ENCODE data around the gene DNAJC5. TPM values are rescaled to one million over a fixed set of nuclear protein-coding genes. Genes with fewer than 3 reads are reported as not detected.

Gene DNAJC5
- total and polyA plus RNA-seq, 2 experiments from 2014 or later: 7.1 to 33.5 TPM

DNA sequence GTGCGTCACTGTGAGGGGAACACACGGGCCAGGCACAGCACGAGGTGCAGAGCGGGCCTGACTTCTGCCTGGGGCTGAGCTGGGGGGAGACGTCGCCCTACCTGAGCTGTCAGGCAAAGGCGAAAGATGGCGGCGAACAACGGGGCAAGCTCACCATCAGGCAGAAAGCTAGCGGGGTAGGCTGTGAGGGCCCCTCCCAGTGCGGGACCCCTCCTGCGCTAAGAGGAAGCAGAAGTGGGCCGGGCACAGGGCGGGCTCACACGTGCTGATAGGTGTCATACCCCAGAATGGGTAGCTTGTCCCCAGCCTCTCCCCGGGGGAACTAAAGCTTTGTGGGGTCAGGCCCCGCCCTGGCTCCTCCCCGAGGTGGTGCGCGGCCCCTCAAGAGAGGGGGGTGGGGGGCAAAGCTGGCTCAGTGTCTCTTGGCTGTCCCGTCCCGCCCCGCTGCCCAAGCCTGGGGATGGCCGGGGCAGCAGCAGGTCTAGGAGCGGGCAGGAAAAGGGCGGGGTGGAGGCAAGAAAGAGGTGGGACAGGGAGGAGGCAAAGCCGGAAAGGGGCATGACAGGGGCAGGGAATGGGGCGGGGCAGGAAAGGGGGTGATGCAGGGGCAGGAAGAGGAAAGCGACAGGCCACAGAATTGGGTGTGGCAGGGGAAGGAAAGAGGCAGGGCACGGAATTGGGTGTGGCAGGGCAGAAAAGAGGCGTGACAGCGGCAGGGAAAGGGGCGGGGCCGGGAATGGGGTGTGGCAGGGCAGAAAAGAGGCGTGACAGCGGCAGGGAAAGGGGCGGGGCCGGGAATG is 46.6 kb downstream of the DNAJC5 start:
- H3K4me3 ChIP-seq: peak overlapping the region; percentile 92
- TF ChIP-seq STAT1 (IDR thresholded peaks at IDR 0.05; ENCODE audit: unreplicated experiment): no peak
- TF ChIP-seq, protein P1, sequence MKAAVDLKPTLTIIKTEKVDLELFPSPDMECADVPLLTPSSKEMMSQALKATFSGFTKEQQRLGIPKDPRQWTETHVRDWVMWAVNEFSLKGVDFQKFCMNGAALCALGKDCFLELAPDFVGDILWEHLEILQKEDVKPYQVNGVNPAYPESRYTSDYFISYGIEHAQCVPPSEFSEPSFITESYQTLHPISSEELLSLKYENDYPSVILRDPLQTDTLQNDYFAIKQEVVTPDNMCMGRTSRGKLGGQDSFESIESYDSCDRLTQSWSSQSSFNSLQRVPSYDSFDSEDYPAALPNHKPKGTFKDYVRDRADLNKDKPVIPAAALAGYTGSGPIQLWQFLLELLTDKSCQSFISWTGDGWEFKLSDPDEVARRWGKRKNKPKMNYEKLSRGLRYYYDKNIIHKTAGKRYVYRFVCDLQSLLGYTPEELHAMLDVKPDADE (IDR thresholded peaks at IDR 0.05): no peak
- no peak for TF ChIP-seq ZNF114 (CRISPR knock-in tag; IDR thresholded peaks at IDR 0.05)
- TF ChIP-seq NANOG (IDR thresholded peaks at IDR 0.05; ENCODE audit: borderline replicate concordance): no peak
- TF ChIP-seq ZNF331 (CRISPR knock-in tag; IDR thresholded peaks at IDR 0.05; ENCODE audit: low read depth): no peak
- peak; percentile 6; the same call in 1 of the 2 replicates for TF ChIP-seq POLR2AphosphoS5 (IDR thresholded peaks at IDR 0.05; ENCODE audit: low read depth)
- TF ChIP-seq, protein P2, sequence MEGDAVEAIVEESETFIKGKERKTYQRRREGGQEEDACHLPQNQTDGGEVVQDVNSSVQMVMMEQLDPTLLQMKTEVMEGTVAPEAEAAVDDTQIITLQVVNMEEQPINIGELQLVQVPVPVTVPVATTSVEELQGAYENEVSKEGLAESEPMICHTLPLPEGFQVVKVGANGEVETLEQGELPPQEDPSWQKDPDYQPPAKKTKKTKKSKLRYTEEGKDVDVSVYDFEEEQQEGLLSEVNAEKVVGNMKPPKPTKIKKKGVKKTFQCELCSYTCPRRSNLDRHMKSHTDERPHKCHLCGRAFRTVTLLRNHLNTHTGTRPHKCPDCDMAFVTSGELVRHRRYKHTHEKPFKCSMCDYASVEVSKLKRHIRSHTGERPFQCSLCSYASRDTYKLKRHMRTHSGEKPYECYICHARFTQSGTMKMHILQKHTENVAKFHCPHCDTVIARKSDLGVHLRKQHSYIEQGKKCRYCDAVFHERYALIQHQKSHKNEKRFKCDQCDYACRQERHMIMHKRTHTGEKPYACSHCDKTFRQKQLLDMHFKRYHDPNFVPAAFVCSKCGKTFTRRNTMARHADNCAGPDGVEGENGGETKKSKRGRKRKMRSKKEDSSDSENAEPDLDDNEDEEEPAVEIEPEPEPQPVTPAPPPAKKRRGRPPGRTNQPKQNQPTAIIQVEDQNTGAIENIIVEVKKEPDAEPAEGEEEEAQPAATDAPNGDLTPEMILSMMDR (conservative IDR thresholded peaks at IDR 0.05; ENCODE audit: low read depth in 2 of 2): no peak
- no peak for TF ChIP-seq REST (IDR thresholded peaks at IDR 0.05; ENCODE audit: unreplicated experiment)
- Mint-ChIP-seq H3K4me1 (peaks cover 7% of the 10 kb centered on the region; the same call in 2 of the 3 replicates), H3K27me3 (ENCODE audit: insufficient read depth, low read depth, poor library complexity) (peaks cover 19% of the 10 kb centered on the region), H3K36me3 (ENCODE audit: low read depth) (peaks cover 18% of the 10 kb centered on the region), H3K4me3 (peak overlapping the region; percentile 85), H3K27ac (peak overlapping the region; percentile 86), H3K9me3 (no peaks in the 10 kb centered on the region)
- peaks cover under 1% of the 10 kb centered on the region; the same call in 1 of the 2 replicates for H3K79me2 ChIP-seq (replicated peaks; ENCODE audit: insufficient read depth)
- peaks cover 10% of the 10 kb centered on the region; the same call in 1 of the 2 replicates for H3K4me1 ChIP-seq (ENCODE audit: insufficient read depth)
- no peak overlapping the region for H2AFZ ChIP-seq
- no peaks in the 10 kb centered on the region for H3K27me3 ChIP-seq (ENCODE audit: insufficient read depth)
- DNase-seq (ENCODE audit: low spot score) (peak; percentile 98), ATAC-seq (peak; percentile 51)
- H3K9me2 ChIP-seq (ENCODE audit: insufficient read depth): no peaks in the 10 kb centered on the region
- peaks cover under 1% of the 10 kb centered on the region for H4K20me1 ChIP-seq (replicated peaks; ENCODE audit: insufficient read depth)
- peak overlapping the region; percentile 93 for H3K4me2 ChIP-seq
- H3K36me3 ChIP-seq (ENCODE audit: insufficient read depth): no peaks in the 10 kb centered on the region
- H3K27ac ChIP-seq (ENCODE audit: low read depth): peak overlapping the region; percentile 87
- peaks cover 39% of the 10 kb centered on the region for H3F3A ChIP-seq (replicated peaks; ENCODE audit: low read depth)
